GM21717 (cell line): ENCODE results near the gene ZNF592.

ENCODE experiments used
- ATAC-seq: cut with Tn5 transposase; IDR thresholded peaks from one replicate; pipeline ENCODE4 v1.9.1; 2021; ENCODE audit warnings: mild to moderate bottlenecking, moderate library complexity; ENCODE audit not compliant: unreplicated experiment

ZNF592 gene

GRCh38 chr15:84800365-84800806 is 52.0 kb downstream of the ZNF592 start:
- ATAC-seq, result no peak

- ATAC-seq, result no peak
These were observed 55.9 kb downstream of the ZNF592 start for GRCh38 chr15:84804005-84804900.

- ATAC-seq, result no peak
These were observed 56.8 kb downstream of the ZNF592 start for GRCh38 chr15:84805221-84805620.

- no peak for ATAC-seq
These were observed 58.8 kb downstream of the ZNF592 start for GRCh38 chr15:84807228-84807627.

- ATAC-seq, result no peak
These were observed 61.9 kb downstream of the ZNF592 start for GRCh38 chr15:84810073-84810840.

GRCh38 chr15:84811151-84811550 is 62.8 kb downstream of the ZNF592 start:
- ATAC-seq, result no peak

- ATAC-seq, result no peak
These were observed 63.4 kb downstream of the ZNF592 start for GRCh38 chr15:84811828-84812227.

- ATAC-seq, result no peak
These were observed 64.5 kb downstream of the ZNF592 start for GRCh38 chr15:84812842-84813241.

GRCh38 chr15:84813435-84813834 is 65.0 kb downstream of the ZNF592 start:
- no peak for ATAC-seq

- ATAC-seq, result no peak
These were observed 65.5 kb downstream of the ZNF592 start for GRCh38 chr15:84813931-84814330.

- ATAC-seq, result no peak
These were observed 66.5 kb downstream of the ZNF592 start for GRCh38 chr15:84814916-84815315.

GRCh38 chr15:84816694-84817465 is 68.5 kb downstream of the ZNF592 start, which contains the start of gene ALPK3:
ALPK3 (plus strand) TSS chr15:84817356; CDS start chr15:84817453, 97 bp downstream.
- ATAC-seq, result no peak

- no peak for ATAC-seq
These were observed 69.2 kb downstream of the ZNF592 start for GRCh38 chr15:84817466-84818081.

GRCh38 chr15:84818261-84819131 is 70.1 kb downstream of the ZNF592 start:
- ATAC-seq, result no peak

GRCh38 chr15:84819291-84819768 is 70.9 kb downstream of the ZNF592 start:
- no peak for ATAC-seq

GRCh38 chr15:84819791-84820190 is 71.4 kb downstream of the ZNF592 start:
- no peak for ATAC-seq

- ATAC-seq, result no peak
These were observed 73.2 kb downstream of the ZNF592 start for GRCh38 chr15:84821501-84822021.

- ATAC-seq, result no peak
These were observed 74.4 kb downstream of the ZNF592 start for GRCh38 chr15:84822653-84823281.
